GM18870 (cell line): ENCODE data around the gene MAGI2.

Experiments used
- ATAC-seq: cut with Tn5 transposase; IDR thresholded peaks from one replicate; pipeline ENCODE4 v1.9.1; 2021; ENCODE audit warnings: moderate library complexity; ENCODE audit not compliant: unreplicated experiment

Gene MAGI2

DNA sequence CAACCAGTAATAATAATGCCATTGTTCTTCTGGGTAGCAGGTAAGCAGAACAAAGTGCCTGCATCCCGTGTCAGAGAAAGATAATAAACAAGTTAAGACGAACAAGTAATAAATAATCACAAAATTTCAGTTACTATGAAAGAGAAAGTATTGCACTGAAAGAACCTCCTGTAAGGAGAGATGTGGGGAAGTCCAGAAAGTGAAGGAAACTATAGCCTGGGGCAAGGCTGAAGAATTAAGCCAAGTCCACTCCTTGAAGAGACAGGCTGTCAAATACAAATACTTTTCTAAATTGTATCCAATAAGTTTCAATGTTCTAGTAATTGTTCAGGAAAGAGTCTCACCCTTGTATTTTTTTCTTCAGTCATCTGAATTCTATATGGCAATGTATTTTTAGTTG, 611.4 kb downstream of the MAGI2 start:
- no peak for ATAC-seq

DNA sequence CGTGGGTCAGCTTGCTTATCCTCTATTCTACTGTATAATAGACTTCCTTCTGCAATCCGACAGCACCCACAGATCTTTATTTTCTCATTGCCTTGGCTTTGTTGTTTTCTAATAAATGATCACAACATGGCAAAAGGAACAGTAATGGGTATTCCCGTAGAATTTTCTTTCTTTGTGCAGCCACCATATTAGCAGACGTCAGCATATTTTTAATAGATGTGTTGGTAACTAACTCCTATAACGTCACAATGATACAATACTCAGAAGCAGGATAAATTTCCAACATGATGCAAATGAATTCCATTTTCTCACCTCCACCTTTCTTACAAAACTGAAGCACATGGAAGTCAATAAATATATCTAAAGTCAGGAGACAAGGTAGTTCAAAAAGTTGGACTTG, 617.6 kb downstream of the MAGI2 start:
- no peak for ATAC-seq

DNA sequence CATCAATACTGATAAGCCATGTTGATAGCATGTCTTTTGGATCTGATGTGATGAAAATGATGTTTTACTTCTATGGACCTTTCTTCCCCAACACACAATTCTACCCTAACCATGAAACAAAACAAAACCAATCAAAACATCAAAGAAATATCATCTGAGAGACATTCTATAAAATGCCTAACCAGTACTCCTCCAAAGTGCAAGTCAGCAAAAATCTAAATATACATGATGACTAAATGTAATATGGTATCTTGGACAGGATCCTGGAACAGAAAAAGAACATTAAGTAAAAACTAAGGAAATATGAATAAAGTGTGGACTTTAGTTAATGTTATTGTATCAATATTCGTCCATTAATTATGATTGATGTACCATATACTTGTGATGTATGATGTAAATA, 625.1 kb downstream of the MAGI2 start:
- no peak for ATAC-seq

DNA sequence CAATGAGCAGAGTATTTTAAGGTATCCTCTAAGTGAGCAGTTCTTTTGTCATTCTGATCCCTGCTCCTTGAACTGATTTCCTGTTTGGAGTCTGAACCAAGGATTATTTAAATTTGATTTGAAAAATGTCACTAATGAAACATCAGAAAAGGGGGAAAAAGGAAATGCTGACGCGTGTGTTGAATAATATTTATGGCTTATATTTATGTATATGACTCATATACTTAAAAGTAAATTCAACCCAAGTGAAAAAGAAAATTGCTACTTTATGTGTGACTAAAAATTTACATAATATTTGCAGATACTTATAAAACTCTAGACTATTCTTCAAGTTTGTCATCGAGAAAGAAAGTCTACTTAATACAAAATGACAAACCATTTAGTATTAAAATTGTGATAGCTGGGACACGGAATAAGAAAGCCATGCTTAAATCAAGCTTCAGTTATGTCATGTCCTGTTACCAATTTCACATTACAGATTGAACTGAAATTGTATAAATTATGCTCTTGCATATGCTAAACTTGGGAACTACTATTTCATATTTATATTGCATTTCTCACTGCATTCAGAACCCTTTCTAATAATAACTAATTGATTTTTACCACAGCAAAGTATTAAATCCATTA, 649.9 kb downstream of the MAGI2 start:
- no peak for ATAC-seq

DNA sequence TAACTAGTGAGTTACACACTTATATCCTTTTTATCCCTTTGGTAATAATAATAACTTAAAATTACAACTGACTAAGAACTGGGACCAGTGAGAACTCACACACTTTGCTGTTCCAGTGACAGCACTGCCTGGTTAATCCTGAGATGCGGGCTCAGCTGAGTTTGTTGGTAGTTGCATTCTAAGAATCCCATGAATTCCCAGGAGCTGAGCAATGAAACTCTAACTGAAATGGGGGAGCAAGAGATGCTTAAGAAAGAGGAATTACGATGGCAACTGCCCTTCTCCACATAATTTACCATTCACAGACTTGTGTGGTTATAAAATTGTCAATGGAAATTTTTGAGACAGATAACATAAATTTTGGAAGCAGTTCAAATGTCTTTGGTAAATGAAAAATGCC, 659.4 kb downstream of the MAGI2 start:
- no peak for ATAC-seq

DNA sequence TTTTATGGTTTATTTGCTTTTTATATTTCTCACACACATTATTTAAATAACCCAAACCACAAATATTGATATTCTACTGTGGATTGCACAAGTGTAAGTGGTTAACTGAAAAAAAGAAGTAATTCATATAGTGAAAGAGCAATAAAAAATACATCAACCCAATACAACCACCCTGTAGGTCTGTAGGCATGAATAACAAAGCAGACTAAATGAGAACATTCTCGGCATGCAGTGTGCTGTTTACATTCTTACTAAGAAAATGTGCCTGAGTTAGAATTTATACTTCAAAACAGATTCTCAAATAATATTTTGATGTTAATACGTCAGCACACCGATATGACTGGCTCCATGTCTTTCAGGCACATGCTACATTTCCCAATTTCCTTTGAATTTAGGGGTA, 660.8 kb downstream of the MAGI2 start:
- ATAC-seq = no peak

DNA sequence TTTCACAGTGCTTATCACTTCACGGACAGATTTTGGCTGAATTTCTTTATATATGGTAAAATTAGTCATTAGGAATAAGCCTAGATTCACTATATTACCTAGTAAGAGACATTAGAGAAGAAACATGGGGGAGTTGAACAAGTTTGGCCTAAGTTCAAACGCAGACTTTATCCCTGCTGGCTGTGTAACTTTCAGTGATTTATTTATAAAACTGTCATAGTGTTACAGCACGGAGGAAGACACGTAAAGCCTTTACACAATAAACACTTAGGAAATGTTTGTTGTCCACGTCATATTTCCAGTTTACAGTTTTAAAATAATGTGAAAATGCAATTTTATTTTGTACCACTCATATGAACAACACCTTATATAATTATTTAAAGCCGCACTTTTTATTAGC, 661.5 kb downstream of the MAGI2 start:
- no peak for ATAC-seq

DNA sequence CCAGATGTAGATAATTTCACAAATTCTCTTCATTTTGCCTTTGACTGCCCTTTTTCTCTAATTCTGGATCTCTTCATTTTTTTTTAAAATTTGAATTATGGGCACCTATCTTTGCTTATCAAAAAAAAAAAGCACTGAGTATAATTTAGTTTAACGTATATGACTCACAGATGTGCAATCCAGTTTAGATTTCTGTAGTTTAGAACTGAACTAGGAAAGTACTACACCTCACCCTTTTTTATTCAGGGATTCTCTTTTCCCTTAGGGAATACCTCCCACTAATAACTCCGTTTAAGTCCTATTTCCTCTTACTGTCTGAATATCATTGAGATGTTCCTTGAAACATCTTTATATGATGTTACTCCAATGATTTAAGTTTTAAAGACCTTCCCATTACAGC, 665.0 kb downstream of the MAGI2 start:
- no peak for ATAC-seq

DNA sequence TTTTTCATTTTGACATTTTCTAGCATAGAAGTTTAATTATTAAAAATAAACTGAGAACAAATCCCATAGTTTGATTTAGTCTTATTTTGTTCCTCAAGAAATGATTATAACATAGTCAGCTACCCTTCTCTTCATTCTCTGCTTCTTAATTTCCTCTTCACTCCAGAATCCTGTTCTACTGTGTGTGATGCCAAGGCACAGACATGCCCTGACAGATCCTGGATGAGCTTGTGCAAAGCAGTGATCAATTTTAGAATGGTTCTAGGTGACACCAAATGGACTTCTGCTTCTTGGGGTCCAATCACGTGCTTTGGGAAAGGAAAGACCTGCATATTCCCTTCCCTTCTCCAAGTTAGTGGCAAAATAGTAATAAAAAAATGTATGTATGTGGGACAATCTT, 665.6 kb downstream of the MAGI2 start:
- no peak for ATAC-seq

DNA sequence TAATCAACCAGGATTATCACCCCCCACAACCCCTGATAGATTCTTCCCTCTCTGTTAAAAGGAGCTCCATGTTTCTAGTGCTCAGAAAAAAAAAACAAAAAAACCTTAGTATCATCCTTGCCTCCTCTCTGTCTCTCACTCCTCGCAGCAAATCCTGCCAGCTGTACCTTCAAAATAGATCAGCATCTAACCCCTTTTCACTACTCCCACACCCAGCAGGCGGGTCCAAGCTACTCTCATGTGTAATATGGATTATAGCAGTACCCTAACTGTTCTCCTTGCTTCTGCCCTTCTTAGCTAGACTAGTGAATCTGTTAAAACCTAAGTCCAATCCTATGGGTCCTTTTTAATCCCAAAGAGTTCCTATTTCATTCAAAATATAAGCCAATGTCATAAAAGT, 667.4 kb downstream of the MAGI2 start:
- ATAC-seq = no peak

DNA sequence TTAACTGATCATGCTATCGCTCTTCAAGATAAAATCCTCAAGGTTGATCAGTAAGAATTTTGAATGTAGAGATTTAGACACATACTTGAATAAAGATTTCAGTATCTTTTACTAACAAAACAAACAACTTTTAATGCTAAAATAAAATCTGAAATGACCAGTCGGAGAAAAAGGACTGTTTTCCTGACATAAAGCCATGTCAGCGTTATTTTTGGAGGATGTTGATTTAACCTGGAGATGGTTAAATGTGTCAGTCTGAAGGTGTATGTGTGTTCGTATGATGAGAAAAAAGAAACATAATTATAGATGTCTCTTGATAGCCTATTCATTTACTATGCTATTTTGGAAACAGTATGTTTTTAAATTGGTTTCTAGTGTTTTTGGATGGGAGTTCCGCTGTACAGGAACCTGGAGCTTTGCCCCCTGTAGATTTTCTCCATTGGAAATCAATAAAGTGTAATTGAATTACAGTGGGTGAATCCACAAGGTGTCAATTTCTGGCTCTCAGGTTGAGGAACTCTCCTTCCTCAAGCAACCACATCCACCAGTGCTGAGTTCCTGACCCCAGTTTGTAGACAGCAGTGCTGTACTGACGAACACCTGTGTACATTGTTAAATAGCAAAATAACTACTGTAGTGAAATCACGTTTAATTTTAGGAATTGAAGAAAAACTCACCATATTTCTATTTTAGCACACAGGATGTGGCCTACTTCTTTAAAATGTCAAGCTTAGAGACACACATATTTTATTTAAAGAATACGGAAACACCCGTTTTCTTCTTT, 670.1 kb downstream of the MAGI2 start:
- no peak for ATAC-seq

DNA sequence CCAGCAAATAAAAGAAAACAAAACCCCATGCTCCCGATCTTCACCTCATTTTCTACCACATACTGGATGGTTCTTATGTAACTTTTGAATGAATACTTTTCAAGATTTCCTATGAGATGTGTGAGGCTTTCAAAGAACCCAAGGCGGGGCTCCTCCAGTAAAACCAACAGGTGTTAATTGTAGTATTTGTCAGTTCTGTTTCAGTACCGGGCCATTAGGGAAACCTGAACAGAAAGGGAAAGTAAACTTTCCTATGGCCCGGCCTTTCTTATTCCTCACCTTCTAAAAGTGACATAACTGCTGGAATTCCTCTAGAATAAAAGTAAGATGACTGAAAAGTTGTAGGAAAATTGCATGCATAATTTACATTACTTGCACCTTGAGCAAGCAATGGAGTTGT, 672.9 kb downstream of the MAGI2 start:
- no peak for ATAC-seq

DNA sequence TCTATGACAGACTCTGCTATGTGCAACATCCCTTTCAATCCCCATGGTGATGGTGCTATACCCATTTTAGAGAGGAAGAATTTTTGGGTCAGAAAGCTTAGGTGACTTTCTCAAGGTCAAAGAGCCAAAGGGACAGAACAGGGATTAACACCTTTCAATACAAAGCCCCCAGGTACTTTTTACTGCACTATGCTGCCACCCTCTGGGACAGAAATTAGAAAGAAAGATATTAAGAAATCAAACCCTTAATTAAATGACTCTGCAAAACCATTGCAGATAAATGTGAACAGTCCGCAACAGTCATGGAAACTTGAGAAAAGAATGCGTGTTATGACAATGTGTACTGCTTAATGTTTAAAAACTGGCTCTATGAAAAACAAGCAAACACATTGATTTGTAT, 673.7 kb downstream of the MAGI2 start:
- no peak for ATAC-seq

DNA sequence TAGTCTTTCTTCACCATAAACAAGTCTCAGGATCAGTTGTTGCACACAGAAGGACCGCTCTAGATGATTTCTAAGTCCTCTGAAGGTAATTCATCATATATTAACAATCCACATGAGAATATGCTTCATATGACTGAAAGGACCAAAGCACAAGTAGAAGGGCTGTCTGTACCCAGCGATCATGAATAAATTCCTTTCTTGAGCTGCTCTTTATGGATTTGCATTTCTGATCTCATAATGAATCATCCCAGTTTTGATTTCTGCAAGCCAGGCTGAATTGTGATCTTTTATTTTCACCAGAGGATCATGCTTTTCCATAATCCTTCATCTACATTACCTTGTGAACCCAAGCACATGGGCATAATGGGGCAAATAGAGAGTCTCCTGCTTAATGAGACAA, 675.6 kb downstream of the MAGI2 start:
- ATAC-seq = no peak

DNA sequence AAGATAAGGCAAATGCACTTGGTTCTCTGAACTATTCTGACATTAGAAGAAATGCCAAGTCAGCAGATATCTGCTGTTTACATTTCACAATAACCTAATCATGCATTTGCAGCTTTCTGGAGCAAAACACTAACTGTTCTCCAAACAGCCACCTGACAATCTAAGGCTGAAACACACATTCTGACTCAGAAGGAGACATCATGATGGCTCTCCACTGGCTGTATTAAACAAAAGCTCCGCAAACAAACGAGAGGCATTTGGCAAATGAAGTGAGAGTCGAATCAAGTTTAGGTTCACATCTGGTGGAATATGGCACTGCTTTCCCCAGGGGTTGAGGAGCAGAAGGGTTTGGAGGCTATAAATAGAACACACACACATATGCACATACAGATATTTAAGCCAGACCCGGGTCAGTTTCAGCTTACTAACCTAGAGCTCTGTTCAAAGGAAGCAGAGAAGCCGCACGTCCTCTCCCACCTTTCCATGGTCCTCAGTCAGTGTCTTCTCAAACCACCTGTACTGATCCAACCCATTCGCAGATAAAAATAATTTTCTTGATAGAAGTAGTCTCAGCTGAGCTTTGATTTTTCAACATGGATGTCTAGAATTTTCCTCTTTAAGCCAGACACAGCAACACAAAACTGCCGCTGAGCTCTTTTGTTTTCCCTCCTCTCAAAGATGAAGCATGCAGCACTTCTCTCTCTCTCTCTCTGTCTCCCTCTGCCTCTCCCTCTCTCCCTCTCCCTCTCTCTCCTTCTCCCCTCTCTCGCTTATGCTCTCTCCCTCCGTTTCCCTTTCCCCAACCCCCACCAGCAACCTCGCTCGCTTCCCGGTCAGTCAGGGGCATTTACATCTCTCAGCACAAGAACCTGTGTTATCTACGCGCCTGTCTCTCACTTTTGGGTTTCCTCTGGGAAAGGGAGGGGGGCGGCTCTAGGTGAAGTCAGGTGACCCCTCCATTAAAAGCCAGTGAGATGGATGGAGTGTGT, 682.8 kb downstream of the MAGI2 start:
- ATAC-seq = peak; percentile 51

DNA sequence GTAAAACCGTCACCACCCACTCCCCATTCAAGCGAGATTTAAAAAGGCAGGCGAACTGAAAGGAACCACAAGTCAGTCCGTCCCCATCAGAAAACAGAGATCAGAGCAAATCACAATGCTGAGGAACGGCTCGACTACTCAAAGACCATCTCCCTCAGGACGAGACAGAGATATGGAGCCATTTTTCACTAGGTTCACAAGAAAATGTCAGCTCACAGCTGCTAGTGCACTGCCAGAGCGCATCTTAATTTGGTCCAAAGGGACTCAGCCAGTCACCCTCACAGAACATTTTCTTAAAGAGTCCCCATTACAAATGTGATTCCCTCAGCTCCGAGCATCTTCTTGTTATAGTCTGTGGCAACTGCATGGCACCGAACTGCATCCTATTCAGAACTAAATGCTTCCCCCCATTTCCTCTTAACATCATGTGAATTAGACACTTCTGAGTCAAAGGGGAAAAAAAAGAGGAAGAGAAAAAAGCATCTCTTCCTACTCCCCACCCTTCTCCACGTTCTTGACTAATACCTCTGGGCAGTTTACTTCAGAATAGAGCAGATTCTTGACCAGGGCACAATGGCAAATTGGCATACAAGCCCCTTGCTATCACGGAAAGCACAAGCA, 683.9 kb downstream of the MAGI2 start:
- ATAC-seq = peak; percentile 96

DNA sequence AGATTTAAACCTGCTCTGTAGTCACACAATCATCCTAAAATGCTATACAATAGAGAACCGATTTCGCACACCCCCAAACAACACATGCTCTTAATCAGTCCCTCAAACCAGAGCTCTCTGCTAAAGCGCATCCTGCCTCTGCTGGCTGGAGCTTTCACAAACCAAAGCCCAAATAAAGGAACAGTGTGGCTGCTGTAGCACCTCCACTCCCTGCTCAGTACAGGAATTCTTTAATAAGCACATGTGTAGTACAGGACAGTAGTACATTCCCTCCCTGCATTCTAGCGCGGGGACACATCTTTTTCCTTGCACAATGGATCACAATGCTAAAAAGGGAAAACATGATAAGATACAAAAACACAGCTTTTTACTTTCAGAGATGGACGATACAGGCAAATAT, 684.6 kb downstream of the MAGI2 start:
- no peak for ATAC-seq

DNA sequence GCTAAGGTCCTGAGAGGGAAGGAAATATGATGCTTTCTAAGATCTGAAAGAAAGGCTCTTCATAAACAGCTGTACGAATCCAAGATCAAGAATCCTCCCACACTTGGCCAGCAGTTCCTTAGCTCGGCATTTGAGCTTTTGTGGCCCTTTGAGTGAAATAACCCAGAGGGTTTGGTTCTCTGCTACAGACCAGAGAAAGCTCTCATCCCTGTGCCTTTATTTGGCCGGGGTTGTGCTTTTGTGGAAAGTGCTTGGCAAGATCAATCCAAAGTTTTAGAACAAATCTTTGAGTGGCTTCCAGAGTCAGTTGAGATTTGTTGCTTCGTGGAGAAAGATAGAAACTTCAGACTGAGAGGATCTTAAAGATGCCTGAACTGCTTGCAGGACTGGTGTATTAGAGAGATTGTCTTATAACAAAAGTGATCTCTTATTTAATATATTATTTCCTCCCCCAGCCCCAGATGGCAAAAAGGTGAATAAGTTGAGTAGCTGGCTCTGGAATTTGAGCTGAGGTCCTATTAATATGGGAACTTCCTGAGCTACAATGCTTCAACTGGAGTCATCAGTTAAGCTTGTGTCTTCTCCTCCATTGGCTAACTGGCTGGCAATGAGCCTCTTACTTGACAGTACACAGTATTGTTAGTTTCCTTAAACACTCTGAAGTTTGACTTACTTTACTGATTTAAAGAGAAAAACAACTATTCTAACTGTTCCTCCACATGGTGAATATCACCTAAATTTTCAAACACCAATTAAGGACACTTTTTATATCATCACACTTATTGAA, 687.3 kb downstream of the MAGI2 start:
- no peak for ATAC-seq

DNA sequence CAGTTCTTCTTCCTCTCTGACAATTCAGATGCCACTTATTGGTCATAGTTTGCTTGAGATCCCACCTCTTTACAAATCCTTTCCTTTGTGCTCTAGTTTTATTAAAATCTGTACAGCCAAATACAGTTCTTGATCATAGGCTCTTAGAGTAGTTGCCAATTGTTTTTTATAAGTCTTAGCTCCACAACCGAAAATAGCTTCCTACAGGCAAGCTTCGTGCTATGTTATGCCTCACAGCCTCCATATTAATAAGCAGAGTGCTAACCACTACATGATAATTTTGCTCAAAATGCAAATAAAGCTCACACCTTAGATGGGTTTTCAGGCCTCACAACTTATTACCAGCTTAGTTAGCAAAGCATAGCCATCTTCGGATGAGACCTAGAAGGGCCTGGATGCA, 688.9 kb downstream of the MAGI2 start:
- no peak for ATAC-seq

DNA sequence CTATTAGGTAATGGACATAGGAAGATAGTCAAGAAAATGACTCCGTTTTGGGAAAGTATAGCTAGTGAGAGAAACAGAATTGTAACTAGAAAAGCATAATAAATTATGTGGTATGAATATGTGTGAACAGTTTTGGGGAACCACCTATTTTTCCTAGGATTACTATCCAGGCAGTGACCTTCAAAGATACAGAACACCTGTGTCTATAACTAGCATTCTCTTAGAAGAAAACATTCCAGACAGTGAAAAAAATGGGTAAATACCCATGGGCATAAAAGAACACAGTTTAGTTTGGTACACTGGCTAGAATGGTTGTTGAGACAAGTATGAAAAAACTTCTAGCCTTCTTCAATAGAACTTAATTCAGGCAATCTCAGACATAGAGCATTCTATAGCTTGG, 690.8 kb downstream of the MAGI2 start:
- ATAC-seq = no peak
